Measurements from ENCODE around the gene KRTAP9-1. TPM values are rescaled to one million over a fixed set of nuclear protein-coding genes. Genes with fewer than 3 reads are reported as not detected.

KRTAP9-1 gene
- total and polyA plus RNA-seq, 3 donors from 2014 or later: not detected

DNA sequence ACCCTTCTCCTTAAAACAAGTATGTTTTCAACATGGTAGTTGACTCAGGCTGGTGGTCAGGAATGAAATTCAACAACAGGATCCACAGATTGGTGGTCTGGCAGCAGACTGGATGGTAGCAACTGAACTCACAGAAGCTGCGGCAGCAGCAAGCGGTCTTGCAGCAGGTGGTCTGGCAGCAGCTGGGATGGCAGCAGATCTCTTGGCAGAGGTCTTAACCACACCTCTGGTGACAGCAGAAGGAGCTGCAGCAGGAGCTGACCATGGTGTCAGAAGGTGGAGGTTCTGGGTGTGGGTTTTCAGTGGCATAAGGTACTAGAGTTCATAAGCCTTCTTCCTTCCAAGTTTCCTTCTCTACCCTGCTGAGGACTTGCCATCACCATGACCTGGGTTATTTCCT, 2.8 kb upstream of the KRTAP9-1 start:
- 85% methylated on average over 2 of the region's 2 CpGs; no CpG with 5 or more reads in 1 of the 2 donors for WGBS, 2 donors

GRCh38 chr17:41190328-41190727, 641 bp downstream of the KRTAP9-1 start:
- H3K4me1 ChIP-seq: no peaks in the 10 kb centered on the region
- no peaks in the 10 kb centered on the region for H3K9me3 ChIP-seq
- no peak overlapping the region for H3K4me3 ChIP-seq
- intact Hi-C loops (cut with DNase I; ENCODE audit: low total_unique reads): no loop called here
- TF ChIP-seq POLR2A (IDR thresholded peaks at IDR 0.05) (no peak), CTCF (IDR thresholded peaks at IDR 0.05) (no peak)
- no peak for DNase-seq
- H3K27me3 ChIP-seq: no peaks in the 10 kb centered on the region
- 85 to 87% methylated on average over 3 of the region's 3 CpGs for WGBS, 2 donors
- no peak overlapping the region for H3K27ac ChIP-seq
- no peaks in the 10 kb centered on the region for H3K36me3 ChIP-seq (ENCODE audit: low read depth, missing control alignments)

More for the DNA sequence above, 2.8 kb upstream of the KRTAP9-1 start:
- Histone ChIP-seq H3K4me3 (no peak overlapping the region), H3K9me3 (no peaks in the 10 kb centered on the region), H3K27ac (no peak overlapping the region), H3K27me3 (no peaks in the 10 kb centered on the region), H3K36me3 (ENCODE audit: low read depth, missing control alignments) (no peaks in the 10 kb centered on the region), H3K4me1 (no peaks in the 10 kb centered on the region)
- DNase-seq: no peak
- TF ChIP-seq CTCF (IDR thresholded peaks at IDR 0.05): no peak
- no peak for TF ChIP-seq POLR2A (IDR thresholded peaks at IDR 0.05)
- intact Hi-C loops (cut with DNase I; ENCODE audit: low total_unique reads): no loop called here

- no peak for TF ChIP-seq POLR2A (IDR thresholded peaks at IDR 0.05)
- TF ChIP-seq CTCF (IDR thresholded peaks at IDR 0.05): no peak
- Histone ChIP-seq H3K27ac (no peak overlapping the region), H3K27me3 (no peaks in the 10 kb centered on the region), H3K4me3 (no peak overlapping the region), H3K9me3 (no peaks in the 10 kb centered on the region), H3K36me3 (ENCODE audit: low read depth, missing control alignments) (no peaks in the 10 kb centered on the region), H3K4me1 (no peaks in the 10 kb centered on the region)
- intact Hi-C loops (cut with DNase I; ENCODE audit: low total_unique reads): no loop called here
- no peak for DNase-seq
- WGBS, 2 donors: 41 to 50% methylated on average over 1 of the region's 1 CpG
Measured at GRCh38 chr17:41196068-41196467, 6.4 kb downstream of the KRTAP9-1 start.

GRCh38 chr17:41199421-41200078, 9.9 kb downstream of the KRTAP9-1 start:
- Histone ChIP-seq H3K27ac (no peak overlapping the region), H3K27me3 (no peaks in the 10 kb centered on the region), H3K4me3 (no peak overlapping the region), H3K36me3 (ENCODE audit: low read depth, missing control alignments) (no peaks in the 10 kb centered on the region), H3K9me3 (no peaks in the 10 kb centered on the region), H3K4me1 (no peaks in the 10 kb centered on the region)
- intact Hi-C loops (cut with DNase I; ENCODE audit: low total_unique reads): no loop called here
- TF ChIP-seq CTCF (IDR thresholded peaks at IDR 0.05) (no peak), POLR2A (IDR thresholded peaks at IDR 0.05) (no peak)
- no peak for DNase-seq
- WGBS, 2 donors: 66 to 89% methylated on average over 3 to 5 of the region's 5 CpGs

- DNase-seq: no peak
- no peaks in the 10 kb centered on the region for H3K4me1 ChIP-seq
- no peaks in the 10 kb centered on the region for H3K27me3 ChIP-seq
- 27 to 36% methylated on average over 1 of the region's 1 CpG for WGBS, 2 donors
- H3K27ac ChIP-seq: no peak overlapping the region
- no peaks in the 10 kb centered on the region for H3K9me3 ChIP-seq
- H3K4me3 ChIP-seq: no peak overlapping the region
- no peaks in the 10 kb centered on the region for H3K36me3 ChIP-seq (ENCODE audit: low read depth, missing control alignments)
- intact Hi-C loops (cut with DNase I; ENCODE audit: low total_unique reads): no loop called here
- TF ChIP-seq CTCF (IDR thresholded peaks at IDR 0.05): no peak
- TF ChIP-seq POLR2A (IDR thresholded peaks at IDR 0.05): no peak
Measured at GRCh38 chr17:41211845-41212466, 22.3 kb downstream of the KRTAP9-1 start.
